Measurements from ENCODE around the gene PDXP. TPM values are rescaled to one million over a fixed set of nuclear protein-coding genes. Genes with fewer than 3 reads are reported as not detected.

PDXP gene
- total and polyA plus RNA-seq, 2 of the 13 experiments (the other 11 are each of a cell fraction or from before 2014, with no cell fraction given): 58.2 to 70.6 TPM

DNA sequence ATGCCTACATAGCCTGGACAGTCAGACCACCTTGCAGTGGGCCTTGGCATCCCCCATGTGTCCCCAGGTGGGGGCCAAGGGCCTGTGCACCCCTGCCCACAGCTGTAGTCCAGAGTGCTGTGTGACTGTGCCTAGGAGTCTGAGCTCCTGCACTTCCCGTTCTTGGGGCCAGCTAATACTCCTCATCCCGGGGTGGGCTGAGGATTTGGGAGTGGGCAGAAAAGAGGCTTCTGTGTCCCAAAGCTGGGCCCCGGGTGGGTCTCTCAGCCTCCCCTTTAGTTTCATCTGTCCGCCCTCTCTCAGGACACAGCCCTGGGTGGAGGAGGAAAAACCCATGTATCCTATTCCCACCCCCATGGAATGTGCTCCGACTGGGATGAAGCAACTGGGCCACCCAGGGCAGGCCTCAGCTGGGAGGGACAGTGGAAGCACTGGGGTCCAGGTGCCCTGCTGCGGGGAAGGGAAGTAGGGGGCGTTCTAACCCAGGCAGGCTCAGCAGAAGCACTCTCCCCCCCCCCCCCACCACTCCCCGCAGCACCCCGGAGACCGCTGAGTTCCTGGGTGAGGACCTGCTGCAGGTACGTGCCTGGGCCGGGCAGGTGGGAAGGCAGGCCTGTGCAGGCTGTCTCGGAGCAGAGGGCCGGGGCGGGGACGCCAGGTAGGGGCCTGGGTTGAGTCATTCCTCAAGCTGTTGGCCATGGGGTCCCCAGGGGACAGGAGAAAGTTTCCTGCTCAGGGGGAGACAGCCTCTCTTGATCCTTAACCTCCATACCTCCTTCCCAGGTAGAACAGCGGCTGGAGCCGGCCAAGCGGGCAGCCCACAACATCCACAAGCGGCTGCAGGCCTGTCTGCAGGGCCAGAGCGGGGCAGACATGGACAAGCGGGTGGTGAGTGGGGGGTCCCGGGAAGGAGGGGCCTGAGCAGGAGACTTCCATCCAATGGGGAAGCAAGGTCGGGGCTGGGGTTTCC is 17.6 kb upstream of the PDXP start (continued):
- TF ChIP-seq ZFY (CRISPR knock-in tag; IDR thresholded peaks at IDR 0.05): peak; percentile 26; the same call in 1 of the 2 replicates
- no peak for TF ChIP-seq CC2D1A (CRISPR knock-in tag; IDR thresholded peaks at IDR 0.05)
- TF ChIP-seq, protein P1, sequence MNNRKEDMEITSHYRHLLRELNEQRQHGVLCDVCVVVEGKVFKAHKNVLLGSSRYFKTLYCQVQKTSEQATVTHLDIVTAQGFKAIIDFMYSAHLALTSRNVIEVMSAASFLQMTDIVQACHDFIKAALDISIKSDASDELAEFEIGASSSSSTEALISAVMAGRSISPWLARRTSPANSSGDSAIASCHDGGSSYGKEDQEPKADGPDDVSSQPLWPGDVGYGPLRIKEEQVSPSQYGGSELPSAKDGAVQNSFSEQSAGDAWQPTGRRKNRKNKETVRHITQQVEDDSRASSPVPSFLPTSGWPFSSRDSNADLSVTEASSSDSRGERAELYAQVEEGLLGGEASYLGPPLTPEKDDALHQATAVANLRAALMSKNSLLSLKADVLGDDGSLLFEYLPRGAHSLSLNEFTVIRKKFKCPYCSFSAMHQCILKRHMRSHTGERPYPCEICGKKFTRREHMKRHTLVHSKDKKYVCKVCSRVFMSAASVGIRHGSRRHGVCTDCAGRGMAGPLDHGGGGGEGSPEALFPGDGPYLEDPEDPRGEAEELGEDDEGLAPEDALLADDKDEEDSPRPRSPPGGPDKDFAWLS (CRISPR knock-in tag; IDR thresholded peaks at IDR 0.05; ENCODE audit: borderline replicate concordance): no peak
- TF ChIP-seq, protein P2, sequence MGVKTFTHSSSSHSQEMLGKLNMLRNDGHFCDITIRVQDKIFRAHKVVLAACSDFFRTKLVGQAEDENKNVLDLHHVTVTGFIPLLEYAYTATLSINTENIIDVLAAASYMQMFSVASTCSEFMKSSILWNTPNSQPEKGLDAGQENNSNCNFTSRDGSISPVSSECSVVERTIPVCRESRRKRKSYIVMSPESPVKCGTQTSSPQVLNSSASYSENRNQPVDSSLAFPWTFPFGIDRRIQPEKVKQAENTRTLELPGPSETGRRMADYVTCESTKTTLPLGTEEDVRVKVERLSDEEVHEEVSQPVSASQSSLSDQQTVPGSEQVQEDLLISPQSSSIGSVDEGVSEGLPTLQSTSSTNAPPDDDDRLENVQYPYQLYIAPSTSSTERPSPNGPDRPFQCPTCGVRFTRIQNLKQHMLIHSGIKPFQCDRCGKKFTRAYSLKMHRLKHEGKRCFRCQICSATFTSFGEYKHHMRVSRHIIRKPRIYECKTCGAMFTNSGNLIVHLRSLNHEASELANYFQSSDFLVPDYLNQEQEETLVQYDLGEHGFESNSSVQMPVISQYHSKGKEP (CRISPR knock-in tag; IDR thresholded peaks at IDR 0.05): no peak
- TF ChIP-seq NFRKB (IDR thresholded peaks at IDR 0.05): no peak
- no peak for TF ChIP-seq RFXAP (CRISPR knock-in tag; IDR thresholded peaks at IDR 0.05; ENCODE audit: borderline replicate concordance)
- TF ChIP-seq TEAD3 (CRISPR knock-in tag; optimal IDR thresholded peaks at IDR 0.05; ENCODE audit: borderline replicate concordance): peak; percentile 70
- TF ChIP-seq, protein P3, sequence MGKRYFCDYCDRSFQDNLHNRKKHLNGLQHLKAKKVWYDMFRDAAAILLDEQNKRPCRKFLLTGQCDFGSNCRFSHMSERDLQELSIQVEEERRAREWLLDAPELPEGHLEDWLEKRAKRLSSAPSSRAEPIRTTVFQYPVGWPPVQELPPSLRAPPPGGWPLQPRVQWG (CRISPR knock-in tag; IDR thresholded peaks at IDR 0.05; ENCODE audit: borderline replicate concordance, low read depth): no peak
- TF ChIP-seq NFIB (CRISPR knock-in tag; IDR thresholded peaks at IDR 0.05; ENCODE audit: borderline replicate concordance): no peak
- TF ChIP-seq CHD2 (IDR thresholded peaks at IDR 0.05; ENCODE audit: low read depth, low read length): no peak
- TF ChIP-seq, protein P4, sequence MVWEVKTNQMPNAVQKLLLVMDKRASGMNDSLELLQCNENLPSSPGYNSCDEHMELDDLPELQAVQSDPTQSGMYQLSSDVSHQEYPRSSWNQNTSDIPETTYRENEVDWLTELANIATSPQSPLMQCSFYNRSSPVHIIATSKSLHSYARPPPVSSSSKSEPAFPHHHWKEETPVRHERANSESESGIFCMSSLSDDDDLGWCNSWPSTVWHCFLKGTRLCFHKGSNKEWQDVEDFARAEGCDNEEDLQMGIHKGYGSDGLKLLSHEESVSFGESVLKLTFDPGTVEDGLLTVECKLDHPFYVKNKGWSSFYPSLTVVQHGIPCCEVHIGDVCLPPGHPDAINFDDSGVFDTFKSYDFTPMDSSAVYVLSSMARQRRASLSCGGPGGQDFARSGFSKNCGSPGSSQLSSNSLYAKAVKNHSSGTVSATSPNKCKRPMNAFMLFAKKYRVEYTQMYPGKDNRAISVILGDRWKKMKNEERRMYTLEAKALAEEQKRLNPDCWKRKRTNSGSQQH (CRISPR knock-in tag; IDR thresholded peaks at IDR 0.05; ENCODE audit: low read depth): no peak
- TF ChIP-seq CBFB (CRISPR knock-in tag; IDR thresholded peaks at IDR 0.05): no peak
- no peak for TF ChIP-seq ZNF253 (CRISPR knock-in tag; IDR thresholded peaks at IDR 0.05; ENCODE audit: borderline replicate concordance)
- no peak for TF ChIP-seq GATAD2A (CRISPR knock-in tag; IDR thresholded peaks at IDR 0.05)
- TF ChIP-seq SMC3 (IDR thresholded peaks at IDR 0.05; ENCODE audit: low read length): no peak
- no peak for TF ChIP-seq BCL6 (CRISPR knock-in tag; IDR thresholded peaks at IDR 0.05)
- TF ChIP-seq ZNF569 (CRISPR knock-in tag; IDR thresholded peaks at IDR 0.05; ENCODE audit: borderline replicate concordance): no peak
- TF ChIP-seq SAP130 (CRISPR knock-in tag; IDR thresholded peaks at IDR 0.05; ENCODE audit: low read depth): 0 out of 2 replicates have a peak, but pooled peaks have one; percentile 23
- TF ChIP-seq, protein P5, sequence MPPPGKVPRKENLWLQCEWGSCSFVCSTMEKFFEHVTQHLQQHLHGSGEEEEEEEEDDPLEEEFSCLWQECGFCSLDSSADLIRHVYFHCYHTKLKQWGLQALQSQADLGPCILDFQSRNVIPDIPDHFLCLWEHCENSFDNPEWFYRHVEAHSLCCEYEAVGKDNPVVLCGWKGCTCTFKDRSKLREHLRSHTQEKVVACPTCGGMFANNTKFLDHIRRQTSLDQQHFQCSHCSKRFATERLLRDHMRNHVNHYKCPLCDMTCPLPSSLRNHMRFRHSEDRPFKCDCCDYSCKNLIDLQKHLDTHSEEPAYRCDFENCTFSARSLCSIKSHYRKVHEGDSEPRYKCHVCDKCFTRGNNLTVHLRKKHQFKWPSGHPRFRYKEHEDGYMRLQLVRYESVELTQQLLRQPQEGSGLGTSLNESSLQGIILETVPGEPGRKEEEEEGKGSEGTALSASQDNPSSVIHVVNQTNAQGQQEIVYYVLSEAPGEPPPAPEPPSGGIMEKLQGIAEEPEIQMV (CRISPR knock-in tag; IDR thresholded peaks at IDR 0.05; ENCODE audit: low read depth): no peak
- no peak for TF ChIP-seq REL (CRISPR knock-in tag; conservative IDR thresholded peaks at IDR 0.05)
- no peak for TF ChIP-seq ZNF468 (CRISPR knock-in tag; IDR thresholded peaks at IDR 0.05)
- no peak for TF ChIP-seq NFYB (CRISPR knock-in tag; IDR thresholded peaks at IDR 0.05)
- TF ChIP-seq IKZF4 (CRISPR knock-in tag; IDR thresholded peaks at IDR 0.05; ENCODE audit: borderline replicate concordance, low read depth, not compliant biosample characterization): no peak
- 0 out of 2 replicates have a peak, but pooled peaks have one; percentile 22 for TF ChIP-seq ZNF350 (CRISPR knock-in tag; IDR thresholded peaks at IDR 0.05; ENCODE audit: borderline replicate concordance, low read depth)

Measured in HepG2 (cell line).